K562 (cell line): ENCODE data around the gene USP10. TPM values are rescaled to one million over a fixed set of nuclear protein-coding genes. Genes with fewer than 3 reads are reported as not detected.

Experiments
- ATAC-seq: fragments of 200-7000 bp; cut with Tn5 transposase; 3 replicates; pipeline ENCODE4 v1.9.1; 2020; ENCODE audit warnings: moderate library complexity
- BruUV-seq: library from RNA; stranded (reverse); fragments of 400-500 nt; replicated peaks from 2 replicates; lab custom pipeline; 2021; lab: Mats Ljungman, UMichigan
- CTCF ChIA-PET: fragments of 300-600 bp; formaldehyde crosslinking; extraction: SDS; loops from one replicate; lab custom pipeline; 2021; ENCODE audit warnings: low intra/inter-chr PET ratio; lab: Yijun Ruan, JAX
- POLR2A ChIA-PET: fragments of 300-600, 350-650 bp; sonication (Branson Sonifier 250); formaldehyde crosslinking; extraction: SDS; loops from one replicate; lab custom pipeline; 2021; ENCODE audit warnings: antibody characterized with exemption, inconsistent platforms; lab: Yijun Ruan, JAX
- DNase-seq, 4 experiments: peaks; one replicate each; pipeline versions ENCODE4 v3.0.0 to v3.0.0-alpha.2; 2011 to 2018; ENCODE audit warnings: low spot score in 3 of 4, mixed read lengths in 3 of 4; ENCODE audit errors: extremely low read depth in 1 of 4
- FAIRE-seq: peaks from 2 replicates; lab custom pipeline; 2011; peaks lifted over from hg19 to GRCh38; lab: Jason Lieb, UNC
- H2AFZ ChIP-seq: 2 replicates; pipeline ENCODE4 v1.6.0; 2011; ENCODE audit warnings: low read depth, low read length, control low read depth, inconsistent platforms
- H3K27ac ChIP-seq: fragments of 200-600 bp; 3 replicates; pipeline ENCODE4 v1.8.0; 2011; ENCODE audit warnings: low read depth, mild to moderate bottlenecking, control low read depth, inconsistent platforms, low read length, moderate library complexity, mixed read lengths; ENCODE audit errors: extremely low read depth
- H3K27me3 ChIP-seq, 2 experiments: fragments of 300-600 bp in 1 of 2; 2 replicates in 1 of 2; 3 replicates in 1 of 2; pipeline versions ENCODE4 v1.6.0 to v1.8.0; 2011; ENCODE audit warnings: inconsistent platforms in 2 of 2, low read length in 2 of 2, mild to moderate bottlenecking in 1 of 2, mixed read lengths in 1 of 2, moderate library complexity in 1 of 2; ENCODE audit not compliant: control insufficient read depth in 2 of 2, insufficient read depth in 2 of 2
- H3K36me3 ChIP-seq: fragments of 300-600 bp; 3 replicates; pipeline ENCODE4 v1.8.0; 2011; ENCODE audit warnings: mild to moderate bottlenecking, low read length, inconsistent platforms; ENCODE audit not compliant: control insufficient read depth, insufficient read depth
- H3K4me1 ChIP-seq, 2 experiments: fragments of 200-600 bp in 1 of 2; replicated peaks in 1 of 2; 2 replicates in 1 of 2; 3 replicates in 1 of 2; pipeline versions ENCODE4 v1.5.1 to v1.8.0; 2011; ENCODE audit warnings: inconsistent platforms in 2 of 2, low read length in 2 of 2, mild to moderate bottlenecking in 1 of 2, mixed read lengths in 1 of 2, moderate library complexity in 1 of 2; ENCODE audit not compliant: control insufficient read depth in 2 of 2, insufficient read depth in 2 of 2
- H3K4me2 ChIP-seq: 2 replicates; pipeline ENCODE4 v1.6.1; 2011; ENCODE audit warnings: low read length, control low read depth, inconsistent platforms, mixed read lengths; ENCODE audit not compliant: insufficient read depth
- H3K4me3 ChIP-seq: fragments of 200-600 bp; sonication (generic), shearing (Covaris generic); 2 replicates; pipeline ENCODE4 v1.5.1; 2016; ENCODE audit warnings: control low read depth, inconsistent platforms
- H3K79me2 ChIP-seq: fragments of 200-600 bp; 3 replicates; pipeline ENCODE4 v1.8.0; 2011; ENCODE audit warnings: low read length, inconsistent platforms; ENCODE audit not compliant: control insufficient read depth, insufficient read depth
- H3K9ac ChIP-seq, 2 experiments: 2 replicates each; pipeline versions ENCODE4 v1.6.0 to v1.6.1; 2011; ENCODE audit warnings: low read depth in 2 of 2, low read length in 2 of 2, control low read depth in 1 of 2, inconsistent platforms in 1 of 2, mild to moderate bottlenecking in 1 of 2, mixed read lengths in 1 of 2; ENCODE audit not compliant: insufficient read depth in 1 of 2
- H3K9me1 ChIP-seq: one replicate; pipeline ENCODE4 v1.6.0; 2011; ENCODE audit warnings: inconsistent platforms, mild to moderate bottlenecking, low read length, moderate library complexity; ENCODE audit not compliant: control insufficient read depth, insufficient read depth
- H3K9me3 ChIP-seq: replicated peaks from 2 replicates; pipeline ENCODE4 v1.5.1; 2011; ENCODE audit warnings: low read depth, low read length, inconsistent platforms; ENCODE audit not compliant: control insufficient read depth, insufficient read depth
- H4K20me1 ChIP-seq: replicated peaks from 2 replicates; pipeline ENCODE4 v1.6.1; 2011; ENCODE audit warnings: low read length, inconsistent platforms, mixed read lengths; ENCODE audit not compliant: control insufficient read depth, insufficient read depth
- FIP1L1 ChIP-seq: fragments of 200-400 bp; formaldehyde crosslinking; IDR thresholded peaks from 2 replicates; pipeline ENCODE4 v1.6.1; 2018; ENCODE audit warnings: mild to moderate bottlenecking, low read depth, low read length; ENCODE audit not compliant: poor library complexity, severe bottlenecking
- GATA2 ChIP-seq: sonication (generic); formaldehyde crosslinking; IDR thresholded peaks from 2 replicates; pipeline ENCODE4 v1.4.0; 2020; ENCODE audit warnings: mild to moderate bottlenecking, missing genetic modification reagents
- KAT7 ChIP-seq: sonication (generic); formaldehyde crosslinking; IDR thresholded peaks from 2 replicates; pipeline ENCODE4 v1.8.0; 2022; ENCODE audit warnings: missing genetic modification reagents, mild to moderate bottlenecking, borderline replicate concordance
- RAD51 ChIP-seq: fragments of 450-650 bp; IDR thresholded peaks from 2 replicates; pipeline ENCODE4 v1.7.1; 2016; ENCODE audit warnings: low read depth, mild to moderate bottlenecking, borderline replicate concordance
- RBM34 ChIP-seq: fragments of 200-400 bp; formaldehyde crosslinking; IDR thresholded peaks from 2 replicates; pipeline ENCODE4 v1.6.1; 2018; ENCODE audit warnings: low read length, borderline replicate concordance; ENCODE audit not compliant: insufficient read depth
- RBM39 ChIP-seq: fragments of 200-400 bp; formaldehyde crosslinking; optimal IDR thresholded peaks from 2 replicates; pipeline ENCODE3; 2018; ENCODE audit warnings: low read depth, low read length
- THRAP3 ChIP-seq: fragments of 450-650 bp; IDR thresholded peaks from 2 replicates; pipeline ENCODE4 v1.6.1; 2016; ENCODE audit warnings: mild to moderate bottlenecking, inconsistent platforms, borderline replicate concordance
- ZNF282 ChIP-seq: sonication (generic); formaldehyde crosslinking; IDR thresholded peaks from 2 replicates; pipeline ENCODE4 v1.8.1; 2023; ENCODE audit warnings: missing genetic modification reagents
- WGBS: fragments of 100-300 bp; shearing (Covaris generic); methylation state at CpG from one replicate; pipeline ENCODE4 v1.1.6; 2016; ENCODE audit warnings: low coverage, mixed read lengths; ENCODE audit not compliant: insufficient coverage; ENCODE audit errors: missing lambda C conversion rate; 5-methylcytosine and 5-hydroxymethylcytosine counted together
- in situ Hi-C: fragments of 300-500 bp; cut with MboI; formaldehyde crosslinking; loops from 4 replicates; pipeline ENCODE4 v1.15.0; 2018; ENCODE audit warnings: inconsistent platforms, mixed read lengths
- intact Hi-C: fragments of 100-400 bp; cut with micrococcal nuclease; formaldehyde crosslinking; loops from 2 replicates; pipeline ENCODE4 v1.14.2; 2022
- polyA plus RNA-seq, 8 experiments: library from polyadenylated mRNA; depleted of rRNA in 4 of 8; stranded (reverse) in 5 of 8; unstranded in 3 of 8; fragments of >200 nt; fragmentation: Nextera tagmentation in 2 of 8; fragmentation: Illumina TruSeq in 1 of 8; extraction: Ambion mirVana in 2 of 8; extraction: Trizol in 1 of 8; gene quantifications; 2 replicates each; pipeline versions ENCODE4 v1.2.1 to v1.2.3, GENCODE V29; 2011 to 2014; ENCODE audit warnings: inconsistent platforms in 1 of 8, missing spikeins in 1 of 8
- total RNA-seq, 7 experiments: library from RNA; depleted of rRNA in 6 of 7; stranded (reverse); fragments of >200 nt in 6 of 7; fragmentation: Illumina TruSeq in 2 of 7; extraction: Trizol in 2 of 7; gene quantifications; 2 replicates each; pipeline versions ENCODE4 v1.2.1 to v1.2.3, GENCODE V29; 2011 to 2021; ENCODE audit warnings: low replicate concordance in 1 of 7
- TF ChIP-seq, protein P1 (sequence below): fragments of 250-450 bp; sonication (Bioruptor Pico); IDR thresholded peaks from 2 replicates; pipeline ENCODE4 v1.4.0; 2020; ENCODE audit warnings: mild to moderate bottlenecking, moderate library complexity, borderline replicate concordance
- TF ChIP-seq, protein P2 (sequence below): sonication (generic); formaldehyde crosslinking; IDR thresholded peaks from 2 replicates; pipeline ENCODE4 v1.8.1; 2023; ENCODE audit warnings: mild to moderate bottlenecking, missing genetic modification reagents

The USP10 gene
- total and polyA plus RNA-seq, 9 of the 15 experiments (the other 6 are each of a cell fraction or from before 2014, with no cell fraction given): 61.7 to 197 (median 116) TPM

DNA sequence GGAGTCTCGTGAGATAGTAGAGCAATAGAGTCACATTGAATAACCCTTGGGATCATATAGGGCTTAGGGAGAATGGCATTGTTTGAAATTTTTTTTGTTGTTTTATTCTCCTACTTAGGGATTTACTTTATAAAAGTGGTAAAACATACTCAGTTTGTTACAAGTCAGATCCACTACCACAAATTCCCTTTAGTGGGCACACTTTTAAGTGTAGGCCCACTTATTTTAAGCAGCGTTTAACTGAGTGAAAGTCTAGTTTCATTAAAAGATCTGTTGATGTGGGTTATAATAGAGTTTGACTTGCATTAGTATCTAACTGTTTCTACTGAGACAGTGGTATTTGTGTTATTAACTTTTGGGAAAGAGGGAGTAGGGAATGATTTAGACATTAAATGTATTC lies 49.3 kb downstream of the USP10 start (continued):
- TF ChIP-seq GATA2 (CRISPR knock-in tag): no peak
- no peak for TF ChIP-seq THRAP3
- TF ChIP-seq, protein P1, sequence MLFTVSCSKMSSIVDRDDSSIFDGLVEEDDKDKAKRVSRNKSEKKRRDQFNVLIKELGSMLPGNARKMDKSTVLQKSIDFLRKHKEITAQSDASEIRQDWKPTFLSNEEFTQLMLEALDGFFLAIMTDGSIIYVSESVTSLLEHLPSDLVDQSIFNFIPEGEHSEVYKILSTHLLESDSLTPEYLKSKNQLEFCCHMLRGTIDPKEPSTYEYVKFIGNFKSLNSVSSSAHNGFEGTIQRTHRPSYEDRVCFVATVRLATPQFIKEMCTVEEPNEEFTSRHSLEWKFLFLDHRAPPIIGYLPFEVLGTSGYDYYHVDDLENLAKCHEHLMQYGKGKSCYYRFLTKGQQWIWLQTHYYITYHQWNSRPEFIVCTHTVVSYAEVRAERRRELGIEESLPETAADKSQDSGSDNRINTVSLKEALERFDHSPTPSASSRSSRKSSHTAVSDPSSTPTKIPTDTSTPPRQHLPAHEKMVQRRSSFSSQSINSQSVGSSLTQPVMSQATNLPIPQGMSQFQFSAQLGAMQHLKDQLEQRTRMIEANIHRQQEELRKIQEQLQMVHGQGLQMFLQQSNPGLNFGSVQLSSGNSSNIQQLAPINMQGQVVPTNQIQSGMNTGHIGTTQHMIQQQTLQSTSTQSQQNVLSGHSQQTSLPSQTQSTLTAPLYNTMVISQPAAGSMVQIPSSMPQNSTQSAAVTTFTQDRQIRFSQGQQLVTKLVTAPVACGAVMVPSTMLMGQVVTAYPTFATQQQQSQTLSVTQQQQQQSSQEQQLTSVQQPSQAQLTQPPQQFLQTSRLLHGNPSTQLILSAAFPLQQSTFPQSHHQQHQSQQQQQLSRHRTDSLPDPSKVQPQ (CRISPR knock-in tag): no peak

DNA sequence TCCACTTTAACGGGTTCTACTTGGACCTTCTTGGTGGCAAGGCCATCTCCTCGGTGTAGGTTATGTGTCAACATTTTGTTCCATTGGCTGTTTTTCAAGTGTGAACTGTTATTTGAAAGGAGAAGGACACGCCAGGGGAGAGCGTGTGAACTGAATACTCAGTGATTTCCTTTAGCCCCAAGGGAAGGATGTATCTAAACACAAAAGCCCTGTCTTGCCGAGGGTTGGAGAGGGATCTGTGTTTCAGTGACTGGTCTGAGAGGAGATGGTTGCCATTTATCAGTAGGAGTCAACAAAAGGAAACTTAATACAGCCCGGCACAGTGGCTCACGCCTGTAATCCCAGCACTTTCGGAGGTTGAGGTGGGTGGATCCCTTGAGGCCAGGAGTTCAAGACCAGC lies 50.0 kb downstream of the USP10 start:
- BruUV-seq: no TSS peak
- peaks cover 5% of the 10 kb centered on the region for H3K9me1 ChIP-seq
- H3K4me3 ChIP-seq: no peak overlapping the region
- no peaks in the 10 kb centered on the region for H3K27me3 ChIP-seq
- ChIA-PET POLR2A (interaction anchor here (1.0 to 1.3 kb wide), 3 partner anchors 8 to 12 kb away, joined by 3 to 4 read pairs (median 3); no protein-coding TSS in a partner anchor), CTCF (no interaction called here)
- no peak overlapping the region for H2AFZ ChIP-seq
- H3K27ac ChIP-seq: no peak overlapping the region
- in situ Hi-C loops (no loop called here), intact Hi-C loops (no loop called here)
- peaks cover 35% of the 10 kb centered on the region for H4K20me1 ChIP-seq
- 89% methylated on average over 8 of the region's 8 CpGs for WGBS
- H3K79me2 ChIP-seq: peaks cover 94% of the 10 kb centered on the region
- peaks cover 0 to 18% of the 10 kb centered on the region in 2 experiments; a peak in 3 of 5 replicates for H3K4me1 ChIP-seq
- no peak for ATAC-seq
- no peak overlapping the region for H3K4me2 ChIP-seq
- peaks cover 75% of the 10 kb centered on the region for H3K36me3 ChIP-seq
- no peak for DNase-seq
- H3K9ac ChIP-seq: no peak overlapping the region; a peak in 1 of 4 replicates
- H3K9me3 ChIP-seq: no peaks in the 10 kb centered on the region
- FAIRE-seq: no peak
- TF ChIP-seq FIP1L1 (no peak), ZNF282 (no peak), RAD51 (no peak), RBM34 (no peak), KAT7 (CRISPR knock-in tag) (no peak), RBM39 (no peak)
- TF ChIP-seq, protein P2, sequence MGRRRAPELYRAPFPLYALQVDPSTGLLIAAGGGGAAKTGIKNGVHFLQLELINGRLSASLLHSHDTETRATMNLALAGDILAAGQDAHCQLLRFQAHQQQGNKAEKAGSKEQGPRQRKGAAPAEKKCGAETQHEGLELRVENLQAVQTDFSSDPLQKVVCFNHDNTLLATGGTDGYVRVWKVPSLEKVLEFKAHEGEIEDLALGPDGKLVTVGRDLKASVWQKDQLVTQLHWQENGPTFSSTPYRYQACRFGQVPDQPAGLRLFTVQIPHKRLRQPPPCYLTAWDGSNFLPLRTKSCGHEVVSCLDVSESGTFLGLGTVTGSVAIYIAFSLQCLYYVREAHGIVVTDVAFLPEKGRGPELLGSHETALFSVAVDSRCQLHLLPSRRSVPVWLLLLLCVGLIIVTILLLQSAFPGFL (CRISPR knock-in tag): no peak
